OCI-LY1 (cell line): ENCODE results near the gene PSMD14.

Source experiments
- H2AFZ ChIP-seq: fragments of 200-600 bp; sonication (generic), shearing (Covaris generic); 2 replicates; pipeline ENCODE4 v1.6.0; 2014; ENCODE audit warnings: antibody characterized with exemption, mild to moderate bottlenecking, low read length
- H3F3A ChIP-seq: fragments of 200-600 bp; sonication (generic), shearing (Covaris generic); 2 replicates; pipeline ENCODE4 v1.6.0; 2014; ENCODE audit warnings: mild to moderate bottlenecking, antibody characterized with exemption, low read length, moderate library complexity; ENCODE audit not compliant: insufficient read depth
- H3K27ac ChIP-seq: fragments of 200-600 bp; sonication (generic); 2 replicates; pipeline ENCODE4 v1.5.1; 2014; ENCODE audit warnings: low read length, mixed run types, mild to moderate bottlenecking, low read depth; ENCODE audit not compliant: poor library complexity, severe bottlenecking
- H3K27me3 ChIP-seq: fragments of 200-600 bp; sonication (generic); 2 replicates; pipeline ENCODE4 v1.6.0; 2014; ENCODE audit warnings: antibody characterized with exemption, mild to moderate bottlenecking, low read length, moderate library complexity; ENCODE audit not compliant: insufficient read depth
- H3K36me3 ChIP-seq: fragments of 200-600 bp; sonication (generic); 2 replicates; pipeline ENCODE4 v1.6.1; 2014; ENCODE audit warnings: mild to moderate bottlenecking, antibody characterized with exemption, low read length, moderate library complexity, mixed read lengths; ENCODE audit not compliant: insufficient read depth
- H3K4me1 ChIP-seq: fragments of 200-600 bp; sonication (generic); 2 replicates; pipeline ENCODE4 v1.5.1; 2014; ENCODE audit warnings: mild to moderate bottlenecking, low read length, moderate library complexity; ENCODE audit not compliant: insufficient read depth, severe bottlenecking
- H3K4me2 ChIP-seq: fragments of 200-600 bp; sonication (generic), shearing (Covaris generic); 2 replicates; pipeline ENCODE4 v1.6.1; 2014; ENCODE audit warnings: low read length
- H3K4me3 ChIP-seq: fragments of 200-600 bp; sonication (generic); 2 replicates; pipeline ENCODE4 v1.5.1; 2014; ENCODE audit warnings: low read length, low read depth, mild to moderate bottlenecking, mixed read lengths; ENCODE audit not compliant: poor library complexity, severe bottlenecking
- H3K79me2 ChIP-seq: fragments of 200-600 bp; shearing (Covaris generic); 2 replicates; pipeline ENCODE4 v1.6.1; 2016; ENCODE audit warnings: mixed run types, low read length, mixed read lengths; ENCODE audit not compliant: insufficient read depth
- H3K9ac ChIP-seq: fragments of 200-600 bp; sonication (generic), shearing (Covaris generic); 2 replicates; pipeline ENCODE4 v1.6.1; 2014; ENCODE audit warnings: mild to moderate bottlenecking, low read length, mixed read lengths
- H3K9me2 ChIP-seq: fragments of 200-600 bp; sonication (generic), shearing (Covaris generic); 2 replicates; pipeline ENCODE4 v1.6.1; 2014; ENCODE audit warnings: low read depth, mild to moderate bottlenecking, low read length, mixed read lengths
- H3K9me3 ChIP-seq: fragments of 200-600 bp; shearing (Covaris generic); 2 replicates; pipeline ENCODE4 v1.6.1; 2014; ENCODE audit warnings: low read length, mixed read lengths
- H4K20me1 ChIP-seq: fragments of 200-600 bp; sonication (generic), shearing (Covaris generic); 2 replicates; pipeline ENCODE4 v1.6.0; 2016; ENCODE audit warnings: mild to moderate bottlenecking, low read length; ENCODE audit not compliant: insufficient read depth
- CTCF ChIP-seq: fragments of 200-600 bp; sonication (generic), shearing (Covaris generic); IDR thresholded peaks from 2 replicates; pipeline ENCODE4 v1.5.1; 2017; ENCODE audit warnings: mild to moderate bottlenecking, antibody characterized with exemption, low read length, moderate library complexity, mixed read lengths
- EZH2 ChIP-seq: fragments of 200-600 bp; sonication (generic), shearing (Covaris generic); IDR thresholded peaks from 2 replicates; pipeline ENCODE4 v1.8.0; 2017; ENCODE audit warnings: borderline replicate concordance, mixed run types, mild to moderate bottlenecking, antibody characterized with exemption, low read length, moderate library complexity, mixed read lengths

PSMD14 gene

GRCh38 chr2:161436411-161436810 lies 128.2 kb downstream of the PSMD14 start:
- Histone ChIP-seq H3K27me3 (no peaks in the 10 kb centered on the region), H3K79me2 (no peaks in the 10 kb centered on the region), H3K4me3 (no peak overlapping the region), H3K9ac (no peak overlapping the region), H3K4me2 (no peak overlapping the region), H3K9me2 (no peaks in the 10 kb centered on the region), H3K36me3 (no peaks in the 10 kb centered on the region), H2AFZ (no peak overlapping the region), H3K9me3 (no peaks in the 10 kb centered on the region), H3K27ac (no peak overlapping the region), H4K20me1 (no peaks in the 10 kb centered on the region), H3F3A (no peaks in the 10 kb centered on the region), H3K4me1 (no peaks in the 10 kb centered on the region)
- no peak for TF ChIP-seq EZH2
- no peak for TF ChIP-seq CTCF

GRCh38 chr2:161438598-161438997 lies 130.4 kb downstream of the PSMD14 start:
- TF ChIP-seq EZH2 (no peak), CTCF (no peak)
- no peak overlapping the region for H3K4me3 ChIP-seq
- H3K4me1 ChIP-seq = no peaks in the 10 kb centered on the region
- H3K27me3 ChIP-seq = no peaks in the 10 kb centered on the region
- H3K9me2 ChIP-seq = no peaks in the 10 kb centered on the region
- H2AFZ ChIP-seq = no peak overlapping the region
- H4K20me1 ChIP-seq = no peaks in the 10 kb centered on the region
- H3F3A ChIP-seq = no peaks in the 10 kb centered on the region
- no peaks in the 10 kb centered on the region for H3K79me2 ChIP-seq
- no peaks in the 10 kb centered on the region for H3K36me3 ChIP-seq
- no peak overlapping the region for H3K27ac ChIP-seq
- no peaks in the 10 kb centered on the region for H3K9me3 ChIP-seq
- no peak overlapping the region for H3K4me2 ChIP-seq
- no peak overlapping the region for H3K9ac ChIP-seq

- no peaks in the 10 kb centered on the region for H3F3A ChIP-seq
Observed at GRCh38 chr2:161445097-161445496, 136.9 kb downstream of the PSMD14 start.

More at GRCh38 chr2:161445097-161445496, 136.9 kb downstream of the PSMD14 start:
- Histone ChIP-seq H3K27me3 (no peaks in the 10 kb centered on the region), H3K4me1 (no peaks in the 10 kb centered on the region), H3K9ac (no peak overlapping the region), H4K20me1 (no peaks in the 10 kb centered on the region), H3K4me3 (no peak overlapping the region), H3K79me2 (no peaks in the 10 kb centered on the region), H3K27ac (no peak overlapping the region), H3K9me3 (no peaks in the 10 kb centered on the region), H3K36me3 (no peaks in the 10 kb centered on the region), H2AFZ (no peak overlapping the region), H3K9me2 (no peaks in the 10 kb centered on the region), H3K4me2 (no peak overlapping the region)
- TF ChIP-seq CTCF = no peak
- TF ChIP-seq EZH2 = no peak
